ENCODE data around the gene PHC2.

PHC2 gene

GRCh38 chr1:33454646-33455282, 23.9 kb upstream of the PHC2 start:
- DNase-seq (ENCODE audit: low read depth), result no peak
- H3K4me3 ChIP-seq (ENCODE audit: low read depth, low read length), result no peak overlapping the region
- no peak for TF ChIP-seq CTCF (IDR thresholded peaks at IDR 0.05; ENCODE audit: low read depth, low read length, missing control alignments)

- DNase-seq (ENCODE audit: low read depth), result no peak
- H3K4me3 ChIP-seq (ENCODE audit: low read depth, low read length), result no peak overlapping the region
- TF ChIP-seq CTCF (IDR thresholded peaks at IDR 0.05; ENCODE audit: low read depth, low read length, missing control alignments), result no peak
Measured at GRCh38 chr1:33446590-33446989, 15.7 kb upstream of the PHC2 start.

GRCh38 chr1:33445108-33445507, 14.2 kb upstream of the PHC2 start:
- TF ChIP-seq CTCF (IDR thresholded peaks at IDR 0.05; ENCODE audit: low read depth, low read length, missing control alignments), result no peak
- DNase-seq (ENCODE audit: low read depth), result no peak
- no peak overlapping the region for H3K4me3 ChIP-seq (ENCODE audit: low read depth, low read length)

GRCh38 chr1:33443705-33444180, 12.8 kb upstream of the PHC2 start:
- no peak for DNase-seq (ENCODE audit: low read depth)
- TF ChIP-seq CTCF (IDR thresholded peaks at IDR 0.05; ENCODE audit: low read depth, low read length, missing control alignments), result no peak
- H3K4me3 ChIP-seq (ENCODE audit: low read depth, low read length), result no peak overlapping the region

GRCh38 chr1:33443080-33443704, 12.3 kb upstream of the PHC2 start:
- no peak for DNase-seq (ENCODE audit: low read depth)
- no peak for TF ChIP-seq CTCF (IDR thresholded peaks at IDR 0.05; ENCODE audit: low read depth, low read length, missing control alignments)
- H3K4me3 ChIP-seq (ENCODE audit: low read depth, low read length), result no peak overlapping the region

- TF ChIP-seq CTCF (IDR thresholded peaks at IDR 0.05; ENCODE audit: low read depth, low read length, missing control alignments), result no peak
Measured at GRCh38 chr1:33442141-33442540, 11.2 kb upstream of the PHC2 start.

More at GRCh38 chr1:33442141-33442540, 11.2 kb upstream of the PHC2 start:
- DNase-seq (ENCODE audit: low read depth), result no peak
- H3K4me3 ChIP-seq (ENCODE audit: low read depth, low read length), result no peak overlapping the region
